ENCODE results near the gene PSEN1. TPM values are rescaled to one million over a fixed set of nuclear protein-coding genes. Genes with fewer than 3 reads are reported as not detected.

The PSEN1 gene
- total and polyA plus RNA-seq, 10 of the 15 experiments (the other 5 are each of a cell fraction or from before 2014, with no cell fraction given) = 8.9 to 32.3 (median 21.8) TPM

DNA sequence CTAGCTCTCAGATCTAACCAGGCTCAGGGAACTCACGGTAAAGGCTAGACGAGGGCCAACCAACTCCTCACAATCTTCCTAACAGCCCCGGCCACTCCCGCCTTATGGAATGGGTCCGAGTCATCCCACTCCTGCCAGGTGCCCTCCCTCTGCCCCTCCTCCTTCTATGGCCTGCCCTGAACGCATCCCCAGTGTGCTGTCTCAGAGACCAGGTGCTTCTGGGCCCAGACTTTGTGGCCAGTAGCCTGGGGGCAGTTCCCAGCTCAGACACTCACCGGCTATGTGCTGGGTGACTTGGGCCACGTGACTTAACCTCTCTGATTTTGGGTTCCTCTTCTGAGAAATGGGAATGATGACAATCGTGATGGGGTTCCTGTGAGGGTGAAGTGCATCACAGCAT lies 123.5 kb downstream of the PSEN1 start (continued):
- TF ChIP-seq SP1 (IDR thresholded peaks at IDR 0.05; ENCODE audit: low read depth, low read length) (no peak), YY1 (IDR thresholded peaks at IDR 0.05; ENCODE audit: low read depth, low read length) (no peak), SMARCA5 (IDR thresholded peaks at IDR 0.05) (no peak)

DNA sequence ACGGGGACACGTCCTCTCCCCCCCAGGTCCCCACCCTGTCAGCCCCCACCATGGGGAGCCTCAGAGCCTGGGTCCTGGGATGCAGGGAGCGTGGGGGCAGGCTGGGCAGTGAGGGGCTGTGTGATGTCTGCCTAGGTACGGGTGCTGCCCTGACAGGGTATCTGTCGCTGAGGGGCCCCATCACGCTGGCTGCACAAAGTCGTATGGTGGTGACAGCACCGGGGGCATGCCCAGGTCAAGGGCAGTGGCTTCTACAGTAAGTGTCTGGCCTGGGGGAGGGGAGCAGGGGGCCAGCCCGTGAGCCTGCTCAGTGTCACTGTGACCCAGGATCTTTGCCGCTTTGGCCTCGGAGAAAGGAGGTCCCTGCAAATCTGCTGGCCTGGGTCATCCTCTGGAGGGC lies 124.3 kb downstream of the PSEN1 start:
- Histone ChIP-seq H3K27me3 (replicated peaks in 1 of 2; ENCODE audit: control insufficient read depth in 2 of 2, insufficient read depth in 2 of 2, low read length in 1 of 2) (no peaks in the 10 kb centered on the region; a peak in 1 of 4 replicates), H3K79me2 (ENCODE audit: control insufficient read depth, insufficient read depth, low read length) (no peaks in the 10 kb centered on the region), H3K36me3 (ENCODE audit: control insufficient read depth in 2 of 2, insufficient read depth in 2 of 2, low read length in 1 of 2) (no peaks in the 10 kb centered on the region), H3K4me1 (ENCODE audit: control insufficient read depth, insufficient read depth, low read length) (no peaks in the 10 kb centered on the region; the same call in 1 of the 2 replicates), H3K4me3 (no peak overlapping the region), H3K9me3 (replicated peaks; ENCODE audit: control insufficient read depth, insufficient read depth, low read length) (no peaks in the 10 kb centered on the region), H2AFZ (ENCODE audit: control insufficient read depth, low read depth, low read length) (no peak overlapping the region), H4K20me1 (ENCODE audit: control insufficient read depth, insufficient read depth) (no peaks in the 10 kb centered on the region), H3K27ac (ENCODE audit: control insufficient read depth, insufficient read depth) (no peak overlapping the region), H3K4me2 (ENCODE audit: control insufficient read depth, insufficient read depth) (no peak overlapping the region), H3K9ac (ENCODE audit: control insufficient read depth, insufficient read depth, low read length) (no peak overlapping the region)
- SMC1A ChIA-PET (ENCODE audit: uncharacterized antibody, unreplicated experiment) = no interaction called here
- no TSS peak for BruUV-seq (replicated peaks)
- ATAC-seq (no peak), FAIRE-seq (no peak), DNase-seq (ENCODE audit: low read depth, low spot score) (no peak)
- no peak for TF ChIP-seq TCF12 (IDR thresholded peaks at IDR 0.05; ENCODE audit: low read depth, low read length)
- no peak for TF ChIP-seq BCL11A (IDR thresholded peaks at IDR 0.05; ENCODE audit: low read depth, low read length)
- TF ChIP-seq DPF2 (IDR thresholded peaks at IDR 0.05) = no peak
- TF ChIP-seq FOS (IDR thresholded peaks at IDR 0.05; ENCODE audit: borderline replicate concordance, extremely low read depth, insufficient read length) = no peak
- no peak for TF ChIP-seq MEF2B (IDR thresholded peaks at IDR 0.05; ENCODE audit: partially characterized antibody, poor library complexity, severe bottlenecking)
- TF ChIP-seq, protein P1, sequence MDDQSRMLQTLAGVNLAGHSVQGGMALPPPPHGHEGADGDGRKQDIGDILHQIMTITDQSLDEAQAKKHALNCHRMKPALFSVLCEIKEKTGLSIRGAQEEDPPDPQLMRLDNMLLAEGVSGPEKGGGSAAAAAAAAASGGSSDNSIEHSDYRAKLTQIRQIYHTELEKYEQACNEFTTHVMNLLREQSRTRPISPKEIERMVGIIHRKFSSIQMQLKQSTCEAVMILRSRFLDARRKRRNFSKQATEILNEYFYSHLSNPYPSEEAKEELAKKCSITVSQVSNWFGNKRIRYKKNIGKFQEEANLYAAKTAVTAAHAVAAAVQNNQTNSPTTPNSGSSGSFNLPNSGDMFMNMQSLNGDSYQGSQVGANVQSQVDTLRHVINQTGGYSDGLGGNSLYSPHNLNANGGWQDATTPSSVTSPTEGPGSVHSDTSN (IDR thresholded peaks at IDR 0.05; ENCODE audit: insufficient replicate concordance, low read depth, low read length) = no peak
- TF ChIP-seq GATAD2B (conservative IDR thresholded peaks at IDR 0.05; ENCODE audit: low read depth) = no peak
- in situ Hi-C loops (cut with MboI) = no loop called here
- 50% methylated on average over 11 of the region's 11 CpGs for WGBS (ENCODE audit: insufficient coverage, insufficient replicate concordance, low lambda C conversion rate, missing lambda C conversion rate)
- intact Hi-C loops (cut with micrococcal nuclease; ENCODE audit: unreplicated experiment) = no loop called here
- CTCF ChIA-PET = no interaction called here
- RAD21 ChIA-PET (ENCODE audit: unreplicated experiment) = no interaction called here
- POLR2A ChIA-PET = no interaction called here

Data from GM12878 (cell line).